Eye (tissue), 1 donor: ENCODE results near the gene GABRG3.

ENCODE experiments used
- DNase-seq: peaks from one replicate; pipeline ENCODE4 v3.0.0-alpha.2; 2015

GABRG3 gene

GRCh38 chr15:27429577-27429976 is 458.6 kb downstream of the GABRG3 start:
- no peak for DNase-seq

DNA sequence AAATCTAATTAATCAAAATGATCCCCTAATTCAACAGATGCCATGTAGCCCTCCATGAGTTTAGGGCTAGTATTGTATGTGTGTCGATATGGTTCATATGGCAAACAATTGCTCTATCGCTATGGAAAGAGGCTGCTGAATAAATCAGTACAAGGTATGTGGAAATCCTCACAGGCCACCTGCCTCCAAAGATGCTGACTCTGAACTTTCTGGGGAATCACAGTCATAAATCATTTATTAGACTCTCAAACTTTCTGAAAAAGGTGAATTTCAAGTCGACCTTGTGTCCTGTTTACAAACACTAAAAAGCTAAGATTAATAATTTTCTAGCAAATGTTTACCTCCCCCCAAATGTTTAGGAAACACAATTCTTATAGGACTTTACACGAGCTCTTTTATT is 462.6 kb downstream of the GABRG3 start:
- DNase-seq: no peak

DNA sequence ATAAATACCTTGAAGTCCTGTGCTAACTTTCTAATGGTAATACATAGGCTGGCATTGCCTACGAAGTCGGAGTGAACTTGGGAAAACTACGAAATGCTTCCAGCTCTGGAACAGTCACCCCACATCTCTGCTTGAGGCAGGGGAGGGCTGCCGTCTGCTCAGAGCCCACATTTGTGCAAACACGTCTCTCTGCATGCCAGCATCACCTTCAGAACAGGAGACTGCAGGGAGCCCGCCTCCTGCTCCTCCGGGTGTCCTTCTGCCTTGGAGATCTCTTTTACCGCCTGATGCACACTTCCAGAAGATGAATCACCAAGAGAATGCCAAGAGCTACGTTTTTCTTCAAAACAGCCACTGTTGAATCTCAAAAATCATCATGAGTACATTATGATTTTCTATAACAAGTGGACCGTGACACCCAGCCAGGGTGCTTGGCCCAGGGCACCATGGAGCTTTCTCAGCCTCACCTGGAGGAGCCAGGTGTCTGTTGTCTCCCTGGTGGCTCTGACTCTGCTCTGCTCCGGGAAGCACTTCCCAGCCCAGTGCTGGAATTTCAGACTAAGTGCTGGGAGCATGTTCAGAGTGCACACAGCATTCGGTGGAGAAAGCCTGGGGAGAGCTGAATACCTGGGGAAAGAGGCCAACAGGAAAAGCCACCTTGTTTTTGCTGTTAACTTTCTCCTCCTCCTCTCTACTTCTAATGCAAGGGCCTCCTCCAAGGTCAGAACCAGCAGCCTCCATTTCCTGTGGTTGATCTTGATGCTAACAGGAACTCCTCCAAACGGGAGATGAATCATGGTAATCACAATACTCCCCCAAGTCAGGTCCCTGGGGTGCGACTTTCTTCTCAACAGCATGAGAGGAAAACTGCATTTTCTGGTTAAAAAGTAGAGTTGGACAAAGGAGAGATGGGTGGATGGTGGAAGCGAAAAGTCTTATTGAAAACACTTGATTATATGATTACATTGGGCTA is 467.7 kb downstream of the GABRG3 start:
- DNase-seq: no peak

DNA sequence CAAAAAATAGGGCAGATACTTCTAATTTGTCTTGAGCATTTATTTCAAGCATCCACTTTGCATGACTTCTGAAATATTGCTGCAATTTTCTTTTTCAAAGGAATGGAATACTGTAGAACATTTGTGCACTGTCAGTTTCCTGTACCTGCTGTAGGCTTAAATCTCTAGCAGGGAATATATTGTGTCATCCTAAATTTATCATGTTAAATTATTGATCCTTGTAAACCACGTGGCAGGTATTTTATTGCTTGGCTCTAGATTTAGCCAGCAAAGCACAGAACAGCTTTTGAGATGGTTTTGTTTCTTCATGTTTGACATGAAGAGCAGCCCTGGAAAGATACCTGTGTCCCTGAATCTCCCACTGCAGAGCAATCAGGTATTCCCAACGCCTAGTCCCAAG is 470.1 kb downstream of the GABRG3 start:
- no peak for DNase-seq

- no peak for DNase-seq
These were observed 477.3 kb downstream of the GABRG3 start for GRCh38 chr15:27448234-27448633.

DNA sequence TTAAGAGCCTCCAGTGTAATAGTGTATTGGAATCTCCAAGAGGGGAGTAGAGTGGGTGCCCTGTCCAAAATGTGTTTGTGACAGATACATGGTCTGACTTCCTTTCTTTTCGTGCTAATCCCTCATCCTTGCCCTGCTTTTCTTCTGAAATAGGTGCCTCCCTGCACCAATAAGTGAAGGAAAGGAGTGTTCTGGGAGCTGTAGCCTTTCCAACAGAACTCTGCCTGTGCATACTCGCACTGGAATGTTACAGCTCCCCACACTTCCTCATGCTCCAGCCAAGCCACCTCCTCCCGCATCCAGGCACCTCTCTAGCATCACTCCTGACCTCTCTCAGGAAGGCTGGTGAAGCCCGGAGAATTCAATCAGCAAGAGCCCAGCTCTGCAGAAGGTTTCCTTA is 478.0 kb downstream of the GABRG3 start:
- no peak for DNase-seq

DNA sequence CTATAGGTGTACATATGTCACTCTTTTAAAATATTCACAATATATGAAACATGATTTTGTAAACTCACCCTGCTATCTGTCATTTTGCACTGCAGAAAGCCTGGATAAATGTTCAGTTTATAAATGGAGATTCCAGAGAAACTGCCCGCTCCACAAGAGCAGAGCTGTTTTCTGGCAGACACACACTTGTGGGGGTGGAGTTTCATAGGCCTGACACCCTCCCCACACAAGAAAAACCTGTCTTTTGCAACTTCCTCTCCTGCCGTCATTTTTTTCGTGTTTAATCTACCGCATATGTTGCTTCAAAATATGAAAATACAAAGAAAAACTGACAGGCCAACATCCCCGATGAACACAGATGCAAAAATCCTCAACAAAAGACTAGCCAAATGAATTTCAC is 479.0 kb downstream of the GABRG3 start:
- DNase-seq: no peak

GRCh38 chr15:27454281-27455075 is 483.5 kb downstream of the GABRG3 start:
- DNase-seq: no peak

GRCh38 chr15:27456807-27457206 is 485.8 kb downstream of the GABRG3 start:
- DNase-seq: no peak

DNA sequence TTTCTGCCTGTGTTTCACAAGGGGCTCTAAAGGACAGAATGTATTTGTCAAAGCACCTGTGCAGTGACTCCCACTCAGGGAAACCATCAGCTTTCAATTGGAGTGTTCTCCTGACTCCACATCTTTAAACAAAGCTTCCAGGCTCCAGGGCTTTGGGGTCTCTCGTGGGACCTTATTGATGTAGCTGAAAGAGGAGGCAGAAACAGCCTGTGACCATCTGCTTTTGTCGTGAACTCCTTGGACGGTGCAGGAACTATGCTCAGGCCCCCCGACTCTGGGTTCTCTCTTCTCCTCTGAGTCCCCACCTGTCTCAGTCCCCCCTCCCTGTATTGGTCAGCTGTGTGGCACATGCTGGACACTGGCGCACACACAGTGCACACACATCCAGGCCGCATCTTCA is 486.8 kb downstream of the GABRG3 start:
- no peak for DNase-seq

DNA sequence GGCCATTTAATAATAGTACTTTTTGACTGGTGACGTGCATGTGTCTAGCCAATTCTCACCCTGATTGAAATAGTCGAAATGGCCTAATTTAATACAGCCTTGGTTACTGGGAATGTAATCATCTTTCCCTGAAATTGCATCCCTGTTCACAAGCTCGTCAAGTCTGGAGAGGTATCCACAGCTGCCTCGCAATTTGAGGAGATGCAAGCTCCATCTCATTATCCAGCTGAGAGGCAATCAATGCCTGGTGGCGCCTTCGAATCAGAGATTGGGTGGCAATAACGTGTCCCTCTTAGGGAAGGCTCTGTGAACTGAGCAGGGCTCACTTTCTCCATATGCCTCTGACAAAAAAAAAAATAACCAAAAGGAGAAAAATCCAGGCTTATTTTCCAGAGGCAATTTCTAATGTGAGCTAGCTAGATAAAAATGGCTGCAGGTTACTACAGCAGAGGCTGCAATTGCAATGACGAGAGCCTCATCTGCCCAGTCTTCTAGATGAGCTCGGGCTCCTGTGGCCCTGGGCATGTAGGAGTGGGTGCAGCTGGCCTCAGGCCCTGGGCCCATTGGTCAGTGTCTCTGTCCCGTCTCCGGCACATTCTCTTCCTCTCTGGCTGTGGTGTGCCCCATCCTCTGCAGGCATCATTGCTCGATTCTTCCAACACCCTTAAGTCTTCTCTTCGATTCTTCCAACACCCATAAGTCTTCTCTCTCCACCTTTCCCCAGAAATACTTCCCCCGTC is 487.5 kb downstream of the GABRG3 start:
- no peak for DNase-seq

- no peak for DNase-seq
These were observed 488.9 kb downstream of the GABRG3 start for GRCh38 chr15:27459836-27460235.

- no peak for DNase-seq
These were observed 490.2 kb downstream of the GABRG3 start for GRCh38 chr15:27461181-27461580.

- no peak for DNase-seq
These were observed 492.6 kb downstream of the GABRG3 start for GRCh38 chr15:27463525-27464088.

GRCh38 chr15:27464941-27465612 is 494.1 kb downstream of the GABRG3 start:
- no peak for DNase-seq

DNA sequence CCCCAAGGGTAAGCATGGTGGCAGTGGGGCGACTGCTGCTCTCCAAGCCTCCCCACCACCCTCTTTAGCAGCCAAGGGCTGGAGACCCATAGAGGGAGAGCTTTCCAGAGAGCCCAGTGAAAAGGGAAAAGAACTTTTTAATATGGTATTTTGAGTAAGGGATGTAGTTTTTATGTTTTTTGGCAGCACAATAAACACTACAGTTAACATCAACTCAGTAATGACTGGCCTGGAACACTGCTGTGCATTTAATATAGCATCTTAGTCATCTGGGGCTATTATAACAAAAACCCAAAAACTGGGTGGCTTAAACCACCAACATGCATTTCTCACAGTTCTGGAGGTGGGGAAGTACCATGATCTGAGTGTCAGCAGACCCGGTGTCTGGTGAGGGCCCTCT is 495.8 kb downstream of the GABRG3 start:
- no peak for DNase-seq

DNA sequence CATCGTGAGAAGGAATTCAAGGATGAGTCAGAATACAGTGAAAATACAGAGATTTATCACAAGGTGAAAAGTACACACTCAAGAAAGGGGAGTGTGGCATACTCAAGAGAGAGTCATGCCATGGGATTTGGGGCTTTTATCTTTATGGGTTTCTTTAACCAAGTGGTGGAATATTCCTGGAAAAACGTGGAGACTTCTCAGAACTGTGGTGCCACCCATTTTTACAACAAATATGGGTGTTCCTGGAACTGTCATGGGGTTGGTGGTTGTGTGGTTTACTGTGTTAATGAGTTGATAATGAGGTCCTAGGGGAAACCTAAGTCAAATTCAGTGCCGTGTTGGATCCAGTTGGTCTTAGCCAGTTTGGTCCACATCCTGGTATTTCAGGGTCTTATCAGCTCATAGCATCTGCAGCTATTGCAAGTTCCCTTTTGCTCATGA is 497.2 kb downstream of the GABRG3 start:
- no peak for DNase-seq

- DNase-seq: no peak
These were observed 502.9 kb downstream of the GABRG3 start for GRCh38 chr15:27473845-27474244.

DNA sequence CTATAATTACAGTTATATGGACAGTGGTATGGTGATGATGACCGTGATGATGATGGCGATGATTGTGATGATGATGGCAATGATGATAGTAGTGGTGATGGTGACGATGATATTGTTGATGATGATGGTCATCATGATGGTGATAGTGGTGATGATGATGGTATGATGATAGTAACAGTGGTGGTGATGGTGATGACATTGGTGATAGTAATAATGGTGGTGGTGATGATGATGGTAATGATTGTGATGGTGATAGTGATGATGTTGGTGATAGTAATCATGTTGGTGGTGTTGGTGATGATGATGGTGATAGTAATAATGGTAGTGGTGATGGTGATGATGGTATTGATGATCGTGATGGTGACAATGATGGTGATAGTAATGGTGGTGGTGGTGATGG is 504.4 kb downstream of the GABRG3 start:
- no peak for DNase-seq

DNA sequence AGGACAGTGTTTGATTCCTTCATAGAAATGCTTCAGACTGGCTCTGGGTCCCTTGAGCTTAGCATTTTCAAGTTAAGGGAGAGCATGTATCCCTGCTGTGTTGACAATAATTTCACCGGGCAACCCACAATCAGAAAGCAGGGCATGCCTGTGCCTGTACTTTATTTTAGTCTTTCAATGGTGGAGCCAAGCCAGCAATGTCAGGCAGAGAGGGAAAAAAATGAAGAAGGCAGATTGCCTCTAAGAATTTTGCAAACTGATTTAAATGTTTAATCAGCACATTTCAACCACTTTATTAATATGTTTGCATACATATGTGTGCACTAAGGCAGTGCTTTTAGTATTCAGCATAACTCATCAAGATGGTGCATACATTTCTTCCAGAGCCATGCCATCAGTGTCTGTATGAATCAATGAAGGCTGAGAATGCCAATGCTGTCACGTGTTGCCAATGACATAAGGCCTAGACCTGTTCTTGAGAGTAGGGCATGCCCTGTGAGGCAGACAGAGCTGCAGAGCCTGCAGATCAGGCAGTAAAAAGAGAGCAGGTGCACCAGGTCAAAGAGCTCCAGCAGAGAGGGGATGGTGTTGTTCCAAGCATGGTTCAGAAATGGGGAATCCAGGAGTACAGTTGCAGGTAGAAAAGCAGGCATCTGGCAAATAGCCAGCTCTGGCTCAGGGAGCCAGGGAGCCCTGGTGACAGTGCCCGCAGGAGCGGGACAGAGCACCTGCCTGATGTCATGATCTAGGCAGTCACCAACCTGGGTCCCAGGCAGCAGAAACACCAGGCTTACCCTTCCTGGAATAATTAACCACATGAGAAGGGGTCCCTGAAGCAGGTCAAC is 508.5 kb downstream of the GABRG3 start:
- no peak for DNase-seq

GRCh38 chr15:27480141-27480530 is 509.2 kb downstream of the GABRG3 start:
- no peak for DNase-seq
